GM21786 (cell line): Measurements from ENCODE around the gene PRM1.
"Not testable (repeated sequence)": the region's sequence is repeated elsewhere in the genome, so short reads cannot be mapped to it uniquely, and the experiment has no call there.

ENCODE experiments used
- ATAC-seq: cut with Tn5 transposase; IDR thresholded peaks from one replicate; pipeline ENCODE4 v1.9.1; 2021; ENCODE audit not compliant: unreplicated experiment

PRM1 gene

DNA sequence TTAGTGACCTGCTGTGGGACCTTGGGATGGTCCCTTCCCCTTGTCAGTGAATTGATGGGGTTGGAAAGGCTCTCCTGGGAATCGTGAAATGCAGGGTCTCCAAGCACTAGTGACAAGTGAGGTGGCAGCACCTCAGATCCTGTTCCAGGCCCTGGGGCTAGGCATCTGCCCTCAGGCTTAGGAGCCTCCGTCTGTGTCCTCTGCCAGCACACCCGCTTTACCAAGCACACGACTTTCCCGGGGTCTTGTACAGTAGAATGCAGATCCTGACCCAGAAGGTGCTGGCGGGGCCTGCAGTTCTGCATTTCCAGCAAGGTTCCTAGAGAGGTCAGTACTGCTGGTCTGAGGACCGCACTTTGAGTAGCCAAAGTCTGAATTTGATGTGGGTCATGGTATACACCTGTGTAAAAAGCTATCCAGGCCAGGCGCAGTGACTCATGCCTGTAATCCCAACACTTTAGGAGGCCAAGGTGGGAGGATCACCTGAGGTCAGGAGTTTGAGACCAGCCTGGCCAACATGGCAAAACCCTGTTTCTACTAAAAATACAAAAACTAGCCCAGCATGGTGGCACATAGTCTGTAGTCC lies 33.3 kb upstream of the PRM1 start:
- no peak for ATAC-seq

DNA sequence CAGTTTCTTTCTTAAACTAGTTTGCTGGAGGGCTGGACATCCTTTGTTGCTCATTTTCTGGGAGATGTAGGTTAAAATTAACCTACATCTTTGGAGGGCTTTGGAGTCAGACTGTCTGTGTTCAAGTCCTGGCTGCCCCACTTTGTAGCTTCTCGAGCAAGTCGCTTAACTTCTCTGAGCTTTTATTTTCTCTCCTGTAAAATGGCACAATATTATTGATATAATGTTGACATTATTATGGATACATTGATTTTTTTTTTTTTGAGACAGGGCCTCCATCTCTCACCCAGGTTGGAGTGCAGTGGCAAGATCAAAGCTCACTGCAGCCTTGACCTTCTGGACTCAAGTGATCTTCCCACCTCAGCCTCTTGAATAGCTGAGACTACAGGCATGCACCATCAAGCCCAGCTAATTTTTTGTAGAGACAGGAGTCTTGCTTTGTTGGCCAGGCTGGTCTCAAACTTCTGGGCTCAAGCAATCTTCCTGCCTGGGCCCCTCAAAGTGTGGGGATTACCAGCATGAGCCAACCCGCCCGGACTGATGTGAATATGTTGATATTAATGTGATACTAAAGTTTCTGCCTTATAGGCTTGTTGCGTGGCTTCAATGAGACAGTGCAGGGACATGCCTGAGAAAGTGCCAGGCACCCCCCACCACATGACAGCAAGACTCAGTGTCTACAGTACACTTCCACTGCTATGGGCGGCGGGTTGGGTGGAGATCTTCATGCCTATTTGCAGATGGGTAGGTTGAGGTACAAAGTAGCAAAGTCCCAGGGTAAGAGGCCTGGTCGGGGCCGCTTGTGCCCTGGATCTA lies 32.6 kb upstream of the PRM1 start:
- ATAC-seq: no peak

DNA sequence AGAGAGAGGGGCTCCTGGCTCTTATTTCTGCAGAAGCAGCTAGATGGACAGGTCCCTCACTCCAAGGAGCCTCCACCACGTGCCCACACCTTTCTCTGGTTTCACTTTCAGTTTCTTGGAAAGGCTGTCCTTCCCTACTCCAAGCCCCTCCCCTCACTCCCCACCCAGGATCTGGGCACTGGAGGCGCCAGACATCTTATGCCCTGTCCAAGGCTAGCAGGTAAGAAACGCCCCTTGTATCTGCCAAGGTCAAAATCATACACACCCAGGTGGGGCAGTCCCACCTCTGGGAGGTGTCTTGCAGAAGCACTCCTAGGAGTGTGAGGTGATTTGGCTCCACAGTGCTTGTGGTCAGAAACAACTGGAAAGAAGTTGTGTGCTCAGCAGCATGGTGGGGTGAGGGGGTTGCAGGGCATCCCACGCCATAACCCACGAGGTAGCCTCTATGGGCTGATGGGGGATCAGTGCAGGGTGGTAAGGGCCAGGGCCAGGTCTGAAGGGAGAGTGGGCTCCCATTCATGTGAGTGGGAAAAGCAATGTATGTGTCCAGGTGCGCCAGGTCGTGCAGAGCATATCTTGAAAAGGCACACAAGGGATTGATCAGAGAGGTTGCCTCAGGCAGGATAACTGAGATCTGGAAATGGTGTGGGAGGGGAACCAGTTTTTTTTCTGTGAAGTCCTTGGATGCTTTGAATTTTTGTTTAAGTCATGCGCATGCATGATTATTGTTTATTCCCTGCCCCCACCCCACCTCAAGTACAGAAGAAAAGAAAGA lies 31.8 kb upstream of the PRM1 start:
- no peak for ATAC-seq

- ATAC-seq: no peak
Observed at GRCh38 chr16:11310997-11311561, 29.9 kb upstream of the PRM1 start.

DNA sequence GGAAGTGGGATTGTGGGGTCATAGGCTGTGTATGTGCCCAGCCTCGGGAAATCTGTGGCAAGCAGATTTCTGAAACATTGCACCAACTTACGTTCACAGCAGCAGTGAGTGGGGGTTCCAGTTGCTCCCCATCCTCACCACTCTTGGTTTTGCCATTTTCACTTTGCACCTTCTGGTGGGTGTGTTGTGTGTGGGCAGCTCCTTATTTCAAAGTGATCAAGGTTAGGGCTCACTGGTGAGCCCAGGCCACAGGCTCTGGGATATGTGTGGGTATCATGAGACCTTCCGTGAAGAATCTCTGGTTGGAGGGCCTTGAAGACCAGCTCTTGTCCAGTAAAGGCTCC lies 29.5 kb upstream of the PRM1 start:
- no peak for ATAC-seq

GRCh38 chr16:11309895-11310633 lies 28.9 kb upstream of the PRM1 start:
- peak; percentile 34 for ATAC-seq

DNA sequence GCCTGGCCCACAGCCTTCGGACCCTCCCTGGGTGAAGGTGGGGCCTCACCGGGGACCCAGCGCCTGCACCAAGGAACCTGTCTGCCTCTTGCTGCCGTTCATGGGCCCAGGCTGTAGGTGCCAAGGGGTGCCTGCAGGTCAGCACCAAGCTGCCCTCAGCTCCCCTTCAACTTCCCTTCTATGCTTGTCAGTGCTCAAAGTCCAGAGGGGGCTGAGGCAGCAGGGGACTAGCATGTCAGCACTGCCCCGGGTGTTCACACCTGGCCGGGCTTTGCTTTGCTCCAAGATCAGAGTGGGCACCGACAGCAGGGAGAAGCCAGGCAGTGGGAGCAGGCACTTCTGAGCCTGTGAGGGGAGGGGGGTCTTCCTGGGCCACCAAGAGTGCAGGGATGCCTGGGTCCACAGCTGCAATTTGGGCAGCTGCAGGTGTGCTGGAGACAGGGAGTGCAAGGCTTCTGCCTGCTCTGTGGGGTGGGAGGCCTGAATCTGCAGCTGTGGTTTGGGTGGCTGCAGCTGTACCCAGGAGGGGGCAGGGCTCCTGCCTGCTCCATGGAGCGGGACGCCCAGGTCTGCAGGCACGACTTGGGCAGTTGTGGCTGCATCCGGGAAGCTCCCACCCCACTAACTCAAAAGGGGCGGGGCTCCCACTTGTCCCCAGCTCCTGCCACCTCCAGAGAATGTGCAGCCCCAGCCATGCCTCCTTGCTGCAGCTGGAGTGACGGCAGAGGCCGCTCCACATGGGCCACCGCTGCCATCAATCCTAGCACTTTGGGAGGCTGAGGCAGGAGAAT lies 27.6 kb upstream of the PRM1 start:
- no peak for ATAC-seq

DNA sequence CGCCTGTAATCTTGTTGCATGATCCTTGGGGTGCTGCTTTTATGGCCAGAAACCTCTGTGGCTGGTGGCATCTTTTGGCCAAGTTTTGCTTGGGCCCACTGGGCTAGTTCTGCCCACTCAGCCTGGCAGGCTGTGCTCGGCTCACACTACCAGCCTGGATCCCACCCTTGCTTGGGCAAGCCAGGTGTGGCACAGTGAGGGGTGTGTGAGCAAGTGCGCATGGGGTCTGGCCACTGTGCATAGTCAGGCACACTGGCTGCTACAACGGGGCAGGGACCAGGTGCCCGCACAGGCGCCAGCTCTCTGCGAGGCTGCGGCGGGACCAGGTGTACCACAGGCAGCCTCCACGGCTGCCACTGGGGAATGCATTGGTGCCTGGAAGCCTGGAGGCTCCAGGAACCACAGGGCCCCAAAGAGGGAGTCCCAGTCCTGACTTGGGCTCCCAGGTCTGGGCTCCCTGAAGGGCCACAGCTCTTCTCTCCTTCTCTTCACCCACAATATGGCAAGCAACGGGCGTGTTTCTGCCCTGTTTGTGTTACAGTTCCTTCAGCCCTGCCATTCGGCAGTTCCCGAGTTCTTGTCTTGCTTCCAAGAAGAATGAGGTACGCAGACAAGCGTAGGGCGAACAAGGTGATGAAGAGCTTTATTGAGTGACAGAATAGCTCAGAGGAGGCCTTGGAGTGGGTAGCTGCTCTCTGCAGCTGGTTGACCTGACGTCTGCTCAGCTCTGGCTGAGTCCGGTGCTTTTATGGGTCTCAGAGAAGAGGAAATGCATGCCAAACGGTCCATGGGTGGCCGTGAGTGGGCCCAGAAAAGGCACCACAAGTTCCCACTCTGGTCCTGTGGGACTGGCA lies 26.7 kb upstream of the PRM1 start:
- no peak for ATAC-seq

DNA sequence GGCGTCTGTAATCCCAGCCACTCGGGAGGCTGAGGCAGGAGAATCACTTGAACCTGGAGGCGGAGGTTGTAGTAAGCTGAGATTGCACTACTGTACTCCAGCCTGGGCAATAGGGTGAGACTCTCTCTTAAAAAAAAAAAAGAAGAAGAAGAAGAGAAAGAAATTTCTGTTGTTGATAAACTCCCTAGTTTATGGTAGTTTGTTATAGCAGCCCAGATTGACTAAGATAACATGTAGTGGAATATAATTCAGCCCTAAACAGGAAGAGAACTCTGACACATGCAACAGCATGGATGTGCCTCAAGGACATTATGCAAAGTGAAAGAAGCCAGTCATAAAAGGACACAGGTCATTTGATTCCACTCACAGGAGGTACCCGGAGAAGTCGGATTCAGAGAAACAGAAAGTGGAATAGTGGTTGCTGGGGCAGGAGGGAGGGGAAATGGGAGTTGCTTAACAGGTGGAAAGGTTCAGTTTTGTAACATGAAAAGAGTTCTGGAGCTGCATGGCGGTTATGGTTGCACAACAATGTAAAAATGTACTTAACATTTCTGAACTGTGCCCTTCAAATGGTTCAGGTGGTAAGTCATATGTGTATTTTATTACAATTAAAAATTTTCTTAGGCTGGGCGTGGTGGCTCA lies 26.0 kb upstream of the PRM1 start:
- no peak for ATAC-seq

DNA sequence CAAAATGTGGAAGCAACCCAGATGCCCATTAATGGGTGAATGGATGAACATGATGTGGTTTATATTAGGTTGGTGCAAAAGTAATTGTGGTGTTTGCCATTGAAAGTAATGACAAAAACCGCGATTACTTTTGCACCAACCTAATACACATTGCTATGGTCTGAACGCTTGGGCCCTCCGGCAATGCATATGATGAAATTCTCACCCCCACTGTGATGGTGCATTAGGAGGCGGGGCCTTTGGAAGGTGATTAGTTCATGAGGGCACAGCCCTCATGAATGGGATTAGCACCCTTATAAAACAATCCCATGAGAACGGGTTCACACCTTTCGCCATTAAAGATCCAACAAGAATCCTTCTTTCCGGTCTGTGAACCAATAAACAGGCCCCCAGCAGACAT lies 25.3 kb upstream of the PRM1 start:
- no peak for ATAC-seq

GRCh38 chr16:11303405-11304138 lies 22.4 kb upstream of the PRM1 start:
- no peak for ATAC-seq

DNA sequence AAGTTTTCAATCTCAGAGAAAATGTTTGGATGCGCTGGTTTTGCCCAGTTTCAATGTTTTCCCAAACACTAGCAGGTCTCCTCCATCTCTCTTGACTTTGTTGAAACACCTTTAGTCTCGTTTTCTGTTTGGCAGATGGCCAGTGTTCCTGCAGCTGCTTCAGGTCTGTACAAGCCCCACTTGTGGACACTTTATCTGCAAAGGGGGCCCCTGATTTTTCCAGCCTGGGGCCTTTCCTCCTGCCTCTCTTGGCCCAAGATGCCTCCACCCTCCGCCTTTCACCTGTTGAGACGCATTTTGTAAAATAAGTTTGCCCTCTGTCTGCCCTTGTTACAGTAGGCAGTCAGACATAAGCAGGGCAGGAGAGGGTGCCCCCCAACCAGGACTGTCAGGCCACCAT lies 21.8 kb upstream of the PRM1 start:
- ATAC-seq: no peak

- ATAC-seq: no peak
Observed at GRCh38 chr16:11301645-11302501, 20.7 kb upstream of the PRM1 start.

DNA sequence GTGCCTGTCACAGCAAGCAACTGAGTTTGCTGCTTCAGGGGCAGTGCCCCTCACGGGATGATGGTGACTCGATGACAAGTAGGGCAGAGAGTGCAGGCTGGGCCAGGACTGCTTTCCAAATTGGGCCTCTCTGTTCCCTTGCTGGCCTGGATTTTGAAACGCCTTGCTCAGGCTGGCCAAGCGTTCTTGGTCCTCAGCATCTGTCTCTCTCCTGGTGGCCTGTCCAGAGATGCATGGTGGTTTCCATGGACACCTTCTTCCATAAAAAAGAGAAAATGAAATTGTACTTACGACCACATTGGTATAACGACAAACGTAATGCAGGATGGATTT lies 19.4 kb upstream of the PRM1 start:
- ATAC-seq: no peak

DNA sequence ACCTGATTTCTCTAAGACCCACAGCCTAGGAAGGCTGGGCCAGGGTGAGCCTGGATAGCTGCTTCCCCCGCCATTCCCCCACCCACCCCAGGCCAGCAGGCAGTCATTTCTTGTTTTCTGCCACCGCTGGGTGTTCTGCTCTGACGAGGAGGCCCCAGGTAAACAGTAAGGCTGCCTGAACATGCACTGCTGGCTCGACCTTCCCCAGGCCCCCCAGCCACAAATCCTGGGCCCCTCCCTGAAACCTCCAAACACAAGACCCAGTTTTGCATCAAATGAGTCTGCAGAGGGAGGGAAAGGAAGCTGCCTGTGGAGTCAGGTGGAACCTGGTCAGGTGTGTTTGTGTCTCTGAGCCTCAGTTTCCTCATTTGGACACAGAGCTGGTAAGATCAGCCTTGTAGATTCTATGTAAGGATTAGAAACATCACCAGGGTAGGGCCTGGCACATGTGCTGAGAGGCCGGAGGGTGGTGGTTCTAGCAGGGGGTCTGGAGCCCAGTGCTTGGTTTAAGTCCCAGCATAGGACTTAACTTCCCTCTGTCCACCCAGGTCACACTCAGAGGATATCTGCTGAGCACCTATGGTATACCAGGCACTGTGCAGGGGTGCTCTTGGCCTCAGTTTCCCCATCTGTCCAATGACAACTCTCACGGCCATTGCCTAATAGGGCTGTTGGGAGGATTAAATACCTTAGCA lies 18.9 kb upstream of the PRM1 start:
- ATAC-seq: no peak

- ATAC-seq: not testable (repeated sequence)
Observed at GRCh38 chr16:11298950-11299547, 17.9 kb upstream of the PRM1 start.
